ENCODE results near the gene SLC16A1.

The SLC16A1 gene

DNA sequence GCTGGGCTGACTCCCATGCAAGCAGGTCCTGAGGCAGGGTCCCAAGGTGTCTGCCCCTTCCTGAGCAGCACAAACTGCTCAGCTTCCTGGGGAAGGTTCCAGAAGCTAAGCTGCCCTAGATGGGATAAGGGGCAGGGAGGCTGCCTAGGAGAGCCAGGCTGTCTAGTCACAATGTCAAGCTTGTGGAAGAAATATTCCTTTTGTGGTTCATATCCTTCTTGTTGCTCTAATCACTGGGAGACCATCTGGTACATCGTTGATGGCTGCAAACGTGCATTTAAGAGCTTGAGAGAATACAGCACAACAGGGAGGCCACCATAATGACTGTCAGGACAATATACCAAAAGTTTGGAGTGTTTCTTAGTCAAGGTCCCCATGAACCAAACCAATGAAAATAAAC, 67.4 kb downstream of the SLC16A1 start:
- TF ChIP-seq, protein P1, sequence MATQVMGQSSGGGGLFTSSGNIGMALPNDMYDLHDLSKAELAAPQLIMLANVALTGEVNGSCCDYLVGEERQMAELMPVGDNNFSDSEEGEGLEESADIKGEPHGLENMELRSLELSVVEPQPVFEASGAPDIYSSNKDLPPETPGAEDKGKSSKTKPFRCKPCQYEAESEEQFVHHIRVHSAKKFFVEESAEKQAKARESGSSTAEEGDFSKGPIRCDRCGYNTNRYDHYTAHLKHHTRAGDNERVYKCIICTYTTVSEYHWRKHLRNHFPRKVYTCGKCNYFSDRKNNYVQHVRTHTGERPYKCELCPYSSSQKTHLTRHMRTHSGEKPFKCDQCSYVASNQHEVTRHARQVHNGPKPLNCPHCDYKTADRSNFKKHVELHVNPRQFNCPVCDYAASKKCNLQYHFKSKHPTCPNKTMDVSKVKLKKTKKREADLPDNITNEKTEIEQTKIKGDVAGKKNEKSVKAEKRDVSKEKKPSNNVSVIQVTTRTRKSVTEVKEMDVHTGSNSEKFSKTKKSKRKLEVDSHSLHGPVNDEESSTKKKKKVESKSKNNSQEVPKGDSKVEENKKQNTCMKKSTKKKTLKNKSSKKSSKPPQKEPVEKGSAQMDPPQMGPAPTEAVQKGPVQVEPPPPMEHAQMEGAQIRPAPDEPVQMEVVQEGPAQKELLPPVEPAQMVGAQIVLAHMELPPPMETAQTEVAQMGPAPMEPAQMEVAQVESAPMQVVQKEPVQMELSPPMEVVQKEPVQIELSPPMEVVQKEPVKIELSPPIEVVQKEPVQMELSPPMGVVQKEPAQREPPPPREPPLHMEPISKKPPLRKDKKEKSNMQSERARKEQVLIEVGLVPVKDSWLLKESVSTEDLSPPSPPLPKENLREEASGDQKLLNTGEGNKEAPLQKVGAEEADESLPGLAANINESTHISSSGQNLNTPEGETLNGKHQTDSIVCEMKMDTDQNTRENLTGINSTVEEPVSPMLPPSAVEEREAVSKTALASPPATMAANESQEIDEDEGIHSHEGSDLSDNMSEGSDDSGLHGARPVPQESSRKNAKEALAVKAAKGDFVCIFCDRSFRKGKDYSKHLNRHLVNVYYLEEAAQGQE (IDR thresholded peaks at IDR 0.05; ENCODE audit: insufficient read depth in 1 of 2, low read depth in 2 of 2, low read length in 2 of 2) = no peak
- no peak for TF ChIP-seq TAF1 (IDR thresholded peaks at IDR 0.05; ENCODE audit: borderline replicate concordance, insufficient read depth, low read length)
- no peak for TF ChIP-seq SIN3A (IDR thresholded peaks at IDR 0.05; ENCODE audit: borderline replicate concordance, insufficient read depth, low read length)
- TF ChIP-seq POLR2AphosphoS5 (IDR thresholded peaks at IDR 0.05; ENCODE audit: low read depth, low read length) = no peak
- no peak for TF ChIP-seq FOXP2 (optimal IDR thresholded peaks at IDR 0.05; ENCODE audit: borderline replicate concordance, extremely low read depth, extremely low read length, insufficient read depth)

DNA sequence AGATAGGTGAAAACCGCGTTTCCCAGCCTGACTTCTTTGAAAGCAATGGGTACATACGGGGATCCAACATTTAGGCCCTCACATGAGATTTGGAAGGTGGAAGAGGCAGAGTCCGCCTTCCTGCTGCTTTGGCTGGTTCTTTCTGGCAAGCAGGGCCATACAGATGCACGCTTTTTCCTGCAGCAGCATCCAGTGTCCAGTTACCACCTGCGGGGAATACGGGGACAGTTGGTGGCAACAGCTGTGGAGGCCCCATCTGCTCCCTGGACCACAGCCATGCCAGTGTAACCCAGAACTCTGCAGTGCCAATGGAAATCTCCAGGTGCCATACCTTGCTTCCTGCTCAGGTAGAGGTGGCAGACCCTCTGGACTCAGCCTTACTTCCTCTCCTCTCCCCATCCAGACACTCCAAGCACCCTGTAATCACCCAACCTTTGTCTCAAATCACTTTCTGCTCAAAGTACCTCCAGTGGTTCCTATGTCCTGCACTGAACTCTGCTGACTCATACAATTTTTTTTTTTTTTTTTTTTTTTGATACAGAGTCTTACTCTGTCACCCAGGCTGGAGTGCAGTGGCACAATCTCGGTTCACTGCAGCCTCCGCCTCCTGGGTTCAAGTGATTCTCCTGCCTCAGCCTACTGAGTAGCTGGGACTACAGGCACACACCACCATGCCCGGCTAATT, 68.3 kb downstream of the SLC16A1 start:
- TF ChIP-seq, protein P1 (IDR thresholded peaks at IDR 0.05; ENCODE audit: insufficient read depth in 1 of 2, low read depth in 2 of 2, low read length in 2 of 2) = no peak
- TF ChIP-seq SIN3A (IDR thresholded peaks at IDR 0.05; ENCODE audit: borderline replicate concordance, insufficient read depth, low read length) = no peak
- no peak for TF ChIP-seq POLR2AphosphoS5 (IDR thresholded peaks at IDR 0.05; ENCODE audit: low read depth, low read length)
- TF ChIP-seq TAF1 (IDR thresholded peaks at IDR 0.05; ENCODE audit: borderline replicate concordance, insufficient read depth, low read length) = no peak
- TF ChIP-seq FOXP2 (optimal IDR thresholded peaks at IDR 0.05; ENCODE audit: borderline replicate concordance, extremely low read depth, extremely low read length, insufficient read depth) = no peak

DNA sequence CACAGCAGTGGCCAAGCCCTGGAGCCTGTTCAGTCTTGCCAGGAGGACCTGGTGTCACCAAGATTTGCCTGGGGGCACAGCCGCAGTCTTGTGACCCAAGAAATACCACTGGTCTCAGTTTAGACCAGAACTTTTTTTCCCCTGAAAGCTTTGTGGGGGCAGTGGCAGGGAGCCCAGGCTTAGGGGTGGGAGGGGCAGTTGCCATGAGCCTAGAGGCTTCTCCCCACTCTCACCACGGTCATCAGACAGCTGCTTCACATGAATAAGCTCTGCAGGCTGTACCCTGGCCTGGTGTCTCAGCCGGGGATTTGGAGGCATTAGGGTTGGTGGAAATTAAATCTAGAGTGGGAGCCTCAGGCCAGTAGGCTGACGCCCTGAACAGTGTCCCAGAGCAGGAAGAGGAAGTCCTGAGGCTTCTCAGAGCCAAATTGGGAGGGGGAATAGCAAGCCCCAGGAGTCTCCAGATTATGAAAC, 73.7 kb downstream of the SLC16A1 start:
- no peak for TF ChIP-seq SIN3A (IDR thresholded peaks at IDR 0.05; ENCODE audit: borderline replicate concordance, insufficient read depth, low read length)
- TF ChIP-seq FOXP2 (optimal IDR thresholded peaks at IDR 0.05; ENCODE audit: borderline replicate concordance, extremely low read depth, extremely low read length, insufficient read depth) = no peak
- TF ChIP-seq, protein P1 (IDR thresholded peaks at IDR 0.05; ENCODE audit: insufficient read depth in 1 of 2, low read depth in 2 of 2, low read length in 2 of 2) = no peak
- TF ChIP-seq POLR2AphosphoS5 (IDR thresholded peaks at IDR 0.05; ENCODE audit: low read depth, low read length) = no peak
- TF ChIP-seq TAF1 (IDR thresholded peaks at IDR 0.05; ENCODE audit: borderline replicate concordance, insufficient read depth, low read length) = no peak

DNA sequence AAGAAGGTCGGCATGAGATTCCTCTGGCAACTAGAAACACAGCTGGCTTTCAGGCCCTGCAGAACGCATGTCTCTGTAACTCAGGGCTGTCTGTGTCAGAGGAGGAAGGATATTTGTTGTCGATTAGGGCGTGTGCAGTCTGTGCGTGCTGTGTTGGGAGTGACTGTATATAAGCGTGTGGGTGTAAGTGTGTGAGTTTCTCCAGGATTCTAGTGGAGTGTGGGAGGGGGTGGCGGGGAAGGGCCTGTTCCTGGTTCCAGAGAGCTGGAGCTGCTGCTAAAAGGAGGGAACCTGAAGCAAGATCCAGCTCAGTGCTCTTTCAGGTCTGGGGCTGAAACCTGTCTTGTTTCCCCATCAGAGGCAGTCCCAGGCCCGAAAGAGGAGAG, 74.3 kb downstream of the SLC16A1 start:
- no peak for TF ChIP-seq FOXP2 (optimal IDR thresholded peaks at IDR 0.05; ENCODE audit: borderline replicate concordance, extremely low read depth, extremely low read length, insufficient read depth)
- TF ChIP-seq TAF1 (IDR thresholded peaks at IDR 0.05; ENCODE audit: borderline replicate concordance, insufficient read depth, low read length) = no peak
- TF ChIP-seq POLR2AphosphoS5 (IDR thresholded peaks at IDR 0.05; ENCODE audit: low read depth, low read length) = no peak
- no peak for TF ChIP-seq SIN3A (IDR thresholded peaks at IDR 0.05; ENCODE audit: borderline replicate concordance, insufficient read depth, low read length)
- TF ChIP-seq, protein P1 (IDR thresholded peaks at IDR 0.05; ENCODE audit: insufficient read depth in 1 of 2, low read depth in 2 of 2, low read length in 2 of 2) = no peak

All from PFSK-1 (cell line).